NCI-H82 (cell line): ENCODE data around the gene ZNF101.

Experiments used
- DNase-seq: peaks from one replicate; lab custom pipeline; 2025; lab: John Stamatoyannopoulos, UW

The ZNF101 gene

DNA sequence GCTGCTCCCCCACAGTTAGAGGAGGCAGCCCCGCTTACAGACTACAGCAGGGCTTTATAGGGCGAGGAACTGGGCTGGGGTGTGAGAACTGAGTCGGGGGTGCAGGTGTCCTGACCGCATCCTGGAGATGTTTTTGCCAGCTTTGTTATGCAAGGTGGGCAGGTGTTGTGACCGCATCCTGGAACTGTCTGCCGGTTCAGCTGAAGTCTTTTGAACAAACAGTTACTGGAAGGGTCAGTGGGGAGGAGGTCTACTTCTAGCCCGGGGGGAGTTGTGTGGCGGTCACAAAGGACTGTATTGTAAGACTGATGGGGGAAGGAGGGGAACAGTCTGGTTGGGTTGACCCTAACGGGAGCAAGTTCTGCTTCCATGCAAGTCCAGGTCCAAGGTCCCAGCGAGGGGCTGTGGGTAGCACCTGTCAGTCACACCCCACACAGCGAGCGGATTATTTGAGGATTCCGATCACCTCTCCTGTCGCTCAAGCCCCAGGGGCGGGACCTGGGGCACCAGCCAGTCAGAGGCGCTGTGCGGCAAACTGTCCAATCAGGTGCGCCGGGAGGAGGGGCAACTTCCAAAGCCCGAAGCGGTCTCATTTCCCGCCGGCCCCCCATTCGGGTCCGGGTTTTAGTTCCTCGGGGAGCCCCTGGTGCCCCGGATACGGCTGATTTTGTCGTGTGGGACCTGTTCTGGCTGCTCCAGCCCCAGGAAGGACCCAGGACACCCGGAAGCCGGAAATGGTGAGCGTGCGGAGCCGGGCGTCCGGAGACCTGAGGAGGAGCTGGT is at the start of gene ZNF101:
TSS of gene ZNF101 (plus strand) at position 610 of the 783 bp plus-strand sequence. CDS start at position 735, 125 bp downstream.
- peak; percentile 100 for DNase-seq

- peak; percentile 33 for DNase-seq
Observed at GRCh38 chr19:19619181-19619848, 49.3 kb upstream of the ZNF101 start.

GRCh38 chr19:19619849-19620210 is 48.8 kb upstream of the ZNF101 start:
- no peak for DNase-seq

DNA sequence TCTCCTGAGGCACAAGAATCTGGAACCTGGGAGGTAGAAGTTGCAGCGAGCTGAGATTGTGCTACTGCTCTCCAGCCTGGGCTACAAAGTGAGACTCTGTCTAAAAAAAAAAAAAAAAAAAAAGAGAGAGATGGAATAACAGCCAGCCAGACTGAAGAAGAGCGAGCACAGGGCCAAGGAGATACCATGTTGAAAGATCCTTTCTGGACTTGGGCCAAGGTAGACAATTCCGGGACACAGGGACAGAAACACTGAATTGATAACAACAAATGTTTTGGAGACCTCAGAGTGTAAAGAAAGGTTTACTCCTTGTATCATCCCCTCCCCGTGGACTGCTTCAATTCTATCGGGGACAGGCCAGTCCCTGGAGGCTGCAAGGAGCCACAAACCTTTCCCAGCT is 45.3 kb upstream of the ZNF101 start:
- DNase-seq: no peak

DNA sequence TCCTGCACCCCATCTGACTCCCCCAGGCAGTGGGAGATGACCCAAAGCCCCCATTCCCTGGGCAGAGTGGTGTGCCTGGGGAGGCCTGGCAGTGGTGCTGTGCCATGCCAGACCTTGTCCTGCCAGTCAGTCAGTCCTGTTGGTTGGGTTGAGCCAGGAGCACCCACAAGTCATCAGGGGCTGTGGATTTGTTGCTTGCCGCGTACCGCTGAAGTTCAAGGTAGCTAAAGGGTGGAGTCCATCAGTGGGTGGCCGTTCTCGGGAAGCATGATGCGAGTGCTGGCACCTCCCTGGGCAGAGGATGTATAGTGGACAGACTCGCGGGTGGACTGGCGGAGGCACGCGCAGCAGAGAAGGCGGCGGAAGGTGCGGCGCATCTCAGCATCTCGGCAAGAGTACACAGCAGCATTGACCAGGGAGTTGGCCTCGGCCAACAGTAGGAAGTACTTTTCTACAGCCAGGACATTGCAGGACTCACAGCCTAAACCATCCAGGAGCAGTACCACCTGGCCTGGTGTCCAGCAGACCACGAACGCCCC is 44.5 kb upstream of the ZNF101 start:
- no peak for DNase-seq

GRCh38 chr19:19626516-19627472 is 41.8 kb upstream of the ZNF101 start:
- no peak for DNase-seq

- peak; percentile 84 for DNase-seq
Observed at GRCh38 chr19:19627621-19628500, 40.8 kb upstream of the ZNF101 start, which contains the start of gene LPAR2. LPAR2 (minus strand) TSS chr19:19628220; CDS start chr19:19627275, 945 bp downstream.

DNA sequence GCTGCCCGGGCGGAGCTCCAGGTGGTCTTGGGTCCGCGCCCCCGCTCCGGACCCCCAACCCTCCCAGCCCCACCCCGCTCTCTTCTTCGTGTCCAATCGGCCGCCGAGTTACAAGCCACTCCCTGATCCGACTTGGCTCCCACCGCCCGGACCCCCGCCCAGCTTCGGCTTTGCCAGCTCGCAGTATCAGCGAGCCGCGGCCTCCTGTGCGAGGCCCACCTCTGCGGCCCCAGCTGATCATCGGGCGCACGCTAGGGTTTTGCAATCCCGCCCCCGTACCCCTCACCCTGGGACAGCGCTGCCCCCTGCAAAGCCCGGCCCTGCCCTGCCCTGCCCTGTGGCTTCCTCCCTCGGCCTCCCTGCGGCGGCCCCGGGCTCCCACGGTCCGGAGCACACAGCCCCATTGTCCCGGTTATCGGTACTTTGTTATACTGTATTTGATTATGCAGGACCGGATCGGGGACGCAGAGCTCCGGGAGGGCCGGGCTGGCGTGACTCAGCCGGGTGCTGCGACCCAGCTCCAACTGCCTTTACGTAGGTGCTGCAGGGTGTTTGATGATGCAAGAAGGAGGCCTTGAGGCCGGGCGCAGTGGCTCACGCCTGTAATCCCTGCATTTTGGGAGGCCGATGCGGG is 40.0 kb upstream of the ZNF101 start:
- DNase-seq: peak; percentile 95

DNA sequence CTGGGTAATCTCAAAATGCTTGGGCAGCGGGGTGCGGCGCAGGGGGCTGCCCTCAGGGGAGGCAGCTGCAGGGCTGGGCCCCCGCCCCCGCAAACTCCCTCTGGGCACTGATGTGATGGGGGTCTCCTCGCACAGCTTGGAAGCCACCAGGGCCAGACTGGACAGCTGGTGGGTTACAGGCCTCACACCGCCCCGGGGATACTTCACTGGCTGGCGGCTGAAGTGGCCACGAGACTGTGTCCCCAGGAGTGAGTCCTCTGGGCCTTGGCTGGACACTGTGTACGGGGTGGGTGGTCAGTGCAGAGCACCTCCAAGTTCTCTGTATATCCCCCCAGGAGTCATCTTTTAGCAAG is 38.6 kb upstream of the ZNF101 start:
- DNase-seq: no peak

- DNase-seq: no peak
Observed at GRCh38 chr19:19630426-19630825, 38.2 kb upstream of the ZNF101 start.

- no peak for DNase-seq
Observed at GRCh38 chr19:19631346-19631745, 37.3 kb upstream of the ZNF101 start.

DNA sequence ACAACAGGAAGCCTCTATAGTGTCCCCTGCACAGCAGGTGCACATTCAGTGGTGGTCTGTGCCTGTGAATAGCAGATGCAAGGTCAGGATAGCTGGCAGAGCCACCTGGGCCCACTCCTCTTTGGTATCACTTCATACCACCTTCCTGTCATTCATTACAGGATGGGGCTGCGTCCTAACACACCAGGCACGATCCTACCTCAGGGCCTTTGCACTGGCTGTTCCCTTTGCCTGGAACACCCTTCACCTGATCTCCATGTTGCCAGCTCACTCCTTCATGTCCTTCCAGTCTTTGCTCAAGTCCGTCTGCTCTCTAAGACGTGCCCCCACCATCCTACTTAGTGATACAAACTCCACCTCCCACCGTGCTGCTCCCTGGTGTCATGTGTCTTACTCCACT is 36.0 kb upstream of the ZNF101 start:
- no peak for DNase-seq

- no peak for DNase-seq
Observed at GRCh38 chr19:19633711-19634515, 34.7 kb upstream of the ZNF101 start.

GRCh38 chr19:19634516-19635312 is 33.9 kb upstream of the ZNF101 start:
- DNase-seq: no peak

DNA sequence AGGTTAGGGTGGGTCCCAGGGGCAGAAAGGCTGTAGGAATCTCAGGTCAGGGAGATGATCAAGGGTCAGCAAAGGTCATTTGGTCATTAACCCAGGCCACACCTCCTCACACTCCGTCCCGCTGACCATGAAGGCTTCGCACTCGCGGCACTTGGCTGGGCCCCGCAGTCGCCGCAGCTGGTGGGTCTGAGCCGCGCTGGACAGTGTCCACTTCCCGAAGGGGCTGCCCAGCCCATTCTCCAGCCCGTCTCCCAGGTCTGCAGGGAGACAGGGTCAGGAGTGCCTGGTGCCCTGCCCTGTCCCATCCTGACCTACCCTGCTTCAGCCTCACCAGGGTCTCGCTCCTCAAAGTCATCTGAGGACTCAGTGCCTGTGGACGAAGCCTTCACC is 33.3 kb upstream of the ZNF101 start:
- no peak for DNase-seq

DNA sequence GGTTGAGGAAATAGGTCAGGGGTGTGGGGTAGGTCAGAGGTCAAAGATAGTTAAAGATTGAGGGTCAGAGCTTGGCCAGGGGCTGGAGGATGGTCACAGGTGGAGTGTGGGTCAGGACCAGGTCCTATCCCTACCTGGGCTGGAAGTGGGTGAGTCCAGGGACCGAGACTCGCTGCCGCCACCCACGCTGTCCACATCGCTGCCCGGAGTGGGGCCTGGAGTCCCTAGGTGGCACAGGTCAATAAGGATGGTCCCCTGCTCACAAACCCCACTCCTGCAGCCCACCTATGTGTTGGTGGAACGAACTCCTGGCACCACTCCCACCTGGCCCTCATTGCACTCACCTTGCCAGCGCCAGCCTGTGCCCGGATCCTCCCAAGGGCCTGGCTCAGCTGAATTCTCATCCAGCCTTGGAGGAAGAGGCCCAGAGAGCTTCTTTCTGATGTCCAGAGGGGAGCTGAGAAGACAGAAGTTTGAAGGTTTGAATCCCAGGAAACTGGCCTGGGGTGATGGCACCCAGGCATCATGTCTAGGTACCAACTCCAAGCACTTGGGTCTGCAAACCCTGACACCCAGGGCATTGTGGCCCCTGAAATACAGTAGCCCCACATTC is 32.0 kb upstream of the ZNF101 start:
- DNase-seq: no peak

GRCh38 chr19:19637186-19637522 is 31.5 kb upstream of the ZNF101 start:
- DNase-seq: no peak

DNA sequence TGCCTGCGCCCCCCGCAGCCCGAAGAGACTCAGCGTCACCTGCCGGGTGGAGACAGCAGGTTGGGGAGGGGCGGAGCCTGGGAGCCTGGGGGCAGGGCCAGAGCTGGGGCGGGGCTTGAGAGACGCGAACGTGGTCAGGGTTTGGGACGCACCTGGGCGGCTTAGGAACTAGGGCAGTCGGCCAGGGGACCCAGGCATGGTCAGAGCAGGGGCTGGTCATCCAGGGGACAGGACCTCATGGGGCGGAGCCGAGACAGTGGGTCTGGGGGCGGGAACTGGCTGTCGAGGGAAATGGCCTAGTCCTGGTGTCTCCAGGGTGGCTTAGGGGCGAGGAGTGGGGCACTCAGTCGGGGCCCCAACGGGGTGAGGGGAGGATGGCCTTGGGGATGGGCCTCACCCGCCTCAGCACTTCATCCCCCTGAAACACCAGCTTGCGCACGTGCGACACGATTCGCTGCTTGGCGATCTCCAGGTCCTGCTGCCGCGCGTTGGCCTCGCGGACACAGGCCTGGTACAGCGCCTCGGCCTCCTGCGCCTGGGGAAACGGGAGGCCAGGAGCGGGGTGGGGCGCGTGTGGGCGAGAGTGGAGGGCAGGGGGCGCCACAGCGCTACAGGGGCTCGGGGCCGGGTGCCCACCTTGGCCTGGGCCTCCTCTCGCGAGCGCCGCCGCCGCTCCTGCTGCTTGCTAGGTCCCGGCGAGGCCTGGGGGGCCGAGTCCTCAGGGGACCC is 31.0 kb upstream of the ZNF101 start:
- DNase-seq: no peak
